Kidney epithelial cell (primary cell): ENCODE data around the gene CD300LB. TPM values are rescaled to one million over a fixed set of nuclear protein-coding genes. Genes with fewer than 3 reads are reported as not detected.

Source experiments
- DNase-seq: peaks from one replicate; pipeline ENCODE4 v3.0.0-alpha.2; 2010; ENCODE audit warnings: low read depth
- H3K27me3 ChIP-seq: 2 replicates; pipeline ENCODE4 v1.6.0; 2011; ENCODE audit warnings: low read length; ENCODE audit not compliant: control insufficient read depth, insufficient read depth
- H3K36me3 ChIP-seq: 2 replicates; pipeline ENCODE4 v1.5.1; 2011; ENCODE audit warnings: low read length; ENCODE audit not compliant: control insufficient read depth, insufficient read depth
- H3K4me3 ChIP-seq: 2 replicates; pipeline ENCODE4 v1.5.1; 2011; ENCODE audit warnings: low read depth, mild to moderate bottlenecking, control low read depth, low read length
- total RNA-seq: library from RNA; depleted of rRNA; stranded (reverse); fragments of >200 nt; gene quantifications from 2 replicates; pipeline ENCODE4 v1.2.3, GENCODE V29; 2015
- TF ChIP-seq, protein P1 (sequence below): IDR thresholded peaks from 2 replicates; pipeline ENCODE4 v1.5.1; 2011; ENCODE audit warnings: mild to moderate bottlenecking, moderate library complexity, low read length, control low read depth, inconsistent platforms; ENCODE audit not compliant: insufficient read depth, poor library complexity, severe bottlenecking

Gene CD300LB
- total RNA-seq, 1 donor from 2014 or later, result not detected

DNA sequence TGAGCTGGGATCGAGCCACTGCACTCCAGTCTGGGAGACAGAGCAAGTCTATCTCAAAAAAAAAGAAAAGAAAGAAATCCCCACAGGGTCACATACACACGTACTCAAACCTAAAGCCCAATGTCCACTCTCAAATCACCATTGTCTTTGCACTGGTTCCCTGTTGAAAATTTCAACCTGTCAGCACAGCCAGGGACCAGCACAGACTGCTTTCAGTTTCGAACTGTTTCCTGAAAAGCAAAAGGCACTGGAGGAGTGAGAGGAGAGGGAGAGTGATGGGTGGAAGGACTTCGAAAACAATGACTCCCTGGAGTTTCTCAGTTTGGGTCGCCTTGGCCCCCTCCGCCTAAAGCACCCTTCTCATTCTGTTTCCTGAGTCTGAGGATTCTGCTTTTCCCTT is 23.6 kb upstream of the CD300LB start:
- Histone ChIP-seq H3K27me3 (no peaks in the 10 kb centered on the region), H3K36me3 (no peaks in the 10 kb centered on the region), H3K4me3 (no peak overlapping the region)
- TF ChIP-seq, protein P1, sequence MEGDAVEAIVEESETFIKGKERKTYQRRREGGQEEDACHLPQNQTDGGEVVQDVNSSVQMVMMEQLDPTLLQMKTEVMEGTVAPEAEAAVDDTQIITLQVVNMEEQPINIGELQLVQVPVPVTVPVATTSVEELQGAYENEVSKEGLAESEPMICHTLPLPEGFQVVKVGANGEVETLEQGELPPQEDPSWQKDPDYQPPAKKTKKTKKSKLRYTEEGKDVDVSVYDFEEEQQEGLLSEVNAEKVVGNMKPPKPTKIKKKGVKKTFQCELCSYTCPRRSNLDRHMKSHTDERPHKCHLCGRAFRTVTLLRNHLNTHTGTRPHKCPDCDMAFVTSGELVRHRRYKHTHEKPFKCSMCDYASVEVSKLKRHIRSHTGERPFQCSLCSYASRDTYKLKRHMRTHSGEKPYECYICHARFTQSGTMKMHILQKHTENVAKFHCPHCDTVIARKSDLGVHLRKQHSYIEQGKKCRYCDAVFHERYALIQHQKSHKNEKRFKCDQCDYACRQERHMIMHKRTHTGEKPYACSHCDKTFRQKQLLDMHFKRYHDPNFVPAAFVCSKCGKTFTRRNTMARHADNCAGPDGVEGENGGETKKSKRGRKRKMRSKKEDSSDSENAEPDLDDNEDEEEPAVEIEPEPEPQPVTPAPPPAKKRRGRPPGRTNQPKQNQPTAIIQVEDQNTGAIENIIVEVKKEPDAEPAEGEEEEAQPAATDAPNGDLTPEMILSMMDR, result no peak
- DNase-seq, result no peak

DNA sequence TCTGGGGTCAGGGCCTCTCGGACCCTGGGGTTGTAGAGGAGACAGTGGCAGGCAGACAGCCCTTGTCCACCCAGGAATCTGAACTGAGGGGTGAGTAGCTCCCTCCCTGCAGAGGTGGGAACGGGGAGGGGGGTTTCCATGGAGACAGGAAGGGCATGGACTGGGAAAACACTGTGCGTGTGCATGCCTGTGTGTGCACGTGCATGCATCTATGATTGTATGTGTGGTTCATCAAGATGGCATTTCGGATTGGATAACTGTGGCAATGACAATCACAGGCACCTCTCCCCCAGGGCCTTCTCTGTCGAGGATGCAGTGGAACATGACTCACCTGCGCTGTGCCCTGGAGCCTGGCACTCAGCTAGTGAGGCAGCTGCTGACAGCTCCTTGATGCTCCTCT is 20.8 kb upstream of the CD300LB start:
- H3K27me3 ChIP-seq, result no peaks in the 10 kb centered on the region
- peak; percentile 12 for DNase-seq
- no peak overlapping the region for H3K4me3 ChIP-seq
- TF ChIP-seq, protein P1, result no peak
- H3K36me3 ChIP-seq, result no peaks in the 10 kb centered on the region

DNA sequence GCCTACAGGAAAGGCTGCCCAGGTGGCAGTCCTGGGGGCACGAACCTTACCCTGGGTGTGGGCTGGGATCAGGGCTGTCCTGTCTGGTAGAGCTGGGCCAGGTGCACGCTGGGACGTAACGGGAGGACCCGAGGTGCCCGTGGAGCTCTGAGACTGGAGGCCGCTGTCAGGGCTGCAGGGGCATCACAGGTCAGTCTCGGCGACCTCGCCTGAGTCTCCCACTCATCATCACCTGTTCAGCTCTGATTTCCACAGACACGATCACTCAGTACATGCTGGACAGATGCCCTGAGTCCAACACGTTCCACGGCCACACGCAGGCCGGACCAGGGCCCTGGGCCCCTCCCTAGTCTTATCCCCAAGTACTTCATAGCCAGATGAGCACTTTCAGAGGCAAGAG is 19.3 kb upstream of the CD300LB start:
- DNase-seq, result no peak
- no peak overlapping the region for H3K4me3 ChIP-seq
- TF ChIP-seq, protein P1, result no peak
- H3K36me3 ChIP-seq, result no peaks in the 10 kb centered on the region
- H3K27me3 ChIP-seq, result no peaks in the 10 kb centered on the region

DNA sequence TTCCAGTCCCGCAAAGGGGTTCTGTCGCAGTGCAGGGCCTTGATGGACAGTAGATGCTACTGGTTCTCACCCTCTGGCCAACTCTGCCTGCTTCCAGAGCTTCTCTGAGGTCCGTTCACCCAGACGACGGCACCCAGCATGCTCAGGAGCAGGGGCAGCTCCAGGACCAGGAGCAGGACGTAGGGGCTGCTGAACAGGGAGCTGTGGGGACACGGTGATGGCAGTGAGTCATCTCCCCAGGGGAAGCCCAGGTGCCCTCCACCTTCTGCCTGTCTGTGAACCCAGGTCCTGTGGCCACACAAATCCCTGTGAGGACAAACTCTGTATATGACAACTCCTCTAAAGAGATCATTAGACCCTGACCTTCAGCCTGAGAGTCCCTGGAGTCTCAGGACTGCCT is 18.1 kb upstream of the CD300LB start:
- no peak for DNase-seq
- Histone ChIP-seq H3K4me3 (no peak overlapping the region), H3K36me3 (no peaks in the 10 kb centered on the region), H3K27me3 (no peaks in the 10 kb centered on the region)
- TF ChIP-seq, protein P1, result no peak

DNA sequence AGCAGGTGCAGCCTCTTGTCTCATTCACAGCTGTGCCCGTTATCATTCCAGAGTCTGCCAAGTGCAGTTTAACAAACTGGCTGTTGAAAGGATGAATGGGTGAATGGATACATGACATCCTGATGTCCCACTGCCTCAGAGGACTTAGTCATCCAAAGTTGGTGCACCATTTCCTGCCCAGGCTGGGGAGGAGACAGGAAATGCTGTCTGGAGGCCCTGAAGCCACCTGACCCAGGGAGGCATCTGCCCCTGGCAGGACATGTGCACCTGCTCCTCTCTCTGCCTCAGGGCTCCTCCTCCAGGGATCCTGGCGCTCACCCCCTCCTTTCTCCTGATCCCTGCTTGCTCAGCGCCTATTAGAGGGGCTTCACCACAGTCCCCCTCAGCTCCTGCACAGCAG is 16.5 kb upstream of the CD300LB start:
- DNase-seq, result no peak

DNA sequence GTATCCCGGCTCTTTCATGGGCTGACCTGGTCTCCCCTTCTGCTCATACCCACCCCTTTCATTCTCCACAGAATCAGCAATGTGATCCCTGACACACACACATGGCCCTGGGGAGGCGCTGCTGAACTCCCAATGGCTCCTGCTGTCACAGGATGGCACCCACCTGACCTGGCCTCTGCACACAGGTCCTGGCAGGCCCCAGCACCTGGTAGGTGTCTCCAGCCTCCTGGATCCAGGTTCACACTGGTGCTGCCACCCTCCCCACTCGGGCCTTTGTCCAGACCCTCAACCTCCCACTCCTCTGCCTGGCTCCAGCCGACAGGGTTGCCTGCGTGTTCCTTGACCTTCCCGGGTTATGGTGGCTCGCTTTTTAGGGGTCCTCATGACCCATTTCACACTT is 16.0 kb upstream of the CD300LB start:
- Histone ChIP-seq H3K27me3 (no peaks in the 10 kb centered on the region), H3K4me3 (no peak overlapping the region), H3K36me3 (no peaks in the 10 kb centered on the region)
- TF ChIP-seq, protein P1, result no peak
- no peak for DNase-seq

More for the DNA sequence above, 16.5 kb upstream of the CD300LB start:
- no peaks in the 10 kb centered on the region for H3K36me3 ChIP-seq
- H3K27me3 ChIP-seq, result no peaks in the 10 kb centered on the region
- H3K4me3 ChIP-seq, result no peak overlapping the region
- TF ChIP-seq, protein P1, result no peak
